Stimulated activated CD4-positive, alpha-beta T cell treated with anti-CD3 and anti-CD28 coated beads, Interleukin-2, amount 100 ng/mL, for 24 hours (primary cell): Measurements from ENCODE around the gene ASB9.
"Not testable (repeated sequence)": the region's sequence is repeated elsewhere in the genome, so short reads cannot be mapped to it uniquely, and the experiment has no call there.

Experiments
- DNase-seq, 2 donors: peaks; one replicate each; pipeline ENCODE4 v3.0.0-alpha.2; 2020

ASB9 gene

GRCh38 chrX:15240414-15240813 lies 29.5 kb downstream of the ASB9 start:
- DNase-seq, result no peak

- no peak for DNase-seq
Observed at GRCh38 chrX:15236146-15236545, 33.7 kb downstream of the ASB9 start.

- no peak for DNase-seq
Observed at GRCh38 chrX:15235001-15235400, 34.9 kb downstream of the ASB9 start.

- no peak for DNase-seq
Observed at GRCh38 chrX:15233416-15234015, 36.4 kb downstream of the ASB9 start.

GRCh38 chrX:15224747-15225146 lies 45.1 kb downstream of the ASB9 start:
- no peak for DNase-seq

GRCh38 chrX:15221321-15221720 lies 48.6 kb downstream of the ASB9 start:
- no peak for DNase-seq

- DNase-seq, result no peak
Observed at GRCh38 chrX:15217161-15217560, 52.7 kb downstream of the ASB9 start.

- DNase-seq, result no peak
Observed at GRCh38 chrX:15216280-15216679, 53.6 kb downstream of the ASB9 start.

- no peak for DNase-seq
Observed at GRCh38 chrX:15215366-15215765, 54.5 kb downstream of the ASB9 start.

- no peak for DNase-seq
Observed at GRCh38 chrX:15214588-15214987, 55.3 kb downstream of the ASB9 start.

GRCh38 chrX:15209096-15209495 lies 60.8 kb downstream of the ASB9 start:
- DNase-seq, result no peak

- DNase-seq, result no peak
Observed at GRCh38 chrX:15207994-15208393, 61.9 kb downstream of the ASB9 start.

GRCh38 chrX:15207384-15207783 lies 62.5 kb downstream of the ASB9 start:
- no peak for DNase-seq

- DNase-seq, result no peak
Observed at GRCh38 chrX:15206306-15206705, 63.6 kb downstream of the ASB9 start.

GRCh38 chrX:15204130-15204751 lies 65.6 kb downstream of the ASB9 start:
- no peak for DNase-seq

GRCh38 chrX:15203694-15204093 lies 66.2 kb downstream of the ASB9 start:
- DNase-seq, result no peak

- no peak for DNase-seq
Observed at GRCh38 chrX:15202454-15203177, 67.3 kb downstream of the ASB9 start.

- DNase-seq, result no peak
Observed at GRCh38 chrX:15200871-15201270, 69.0 kb downstream of the ASB9 start.

GRCh38 chrX:15198608-15199202 lies 71.2 kb downstream of the ASB9 start:
- DNase-seq, result not testable (repeated sequence)

GRCh38 chrX:15194146-15194545 lies 75.7 kb downstream of the ASB9 start:
- DNase-seq, result no peak
